ENCODE measurements around the gene BMP2K. TPM values are rescaled to one million over a fixed set of nuclear protein-coding genes. Genes with fewer than 3 reads are reported as not detected.

Gene BMP2K
- polyA plus RNA-seq, 1 donor (not counting 4 experiments of a cell fraction or from before 2014, with no cell fraction given): 35.4 TPM

DNA sequence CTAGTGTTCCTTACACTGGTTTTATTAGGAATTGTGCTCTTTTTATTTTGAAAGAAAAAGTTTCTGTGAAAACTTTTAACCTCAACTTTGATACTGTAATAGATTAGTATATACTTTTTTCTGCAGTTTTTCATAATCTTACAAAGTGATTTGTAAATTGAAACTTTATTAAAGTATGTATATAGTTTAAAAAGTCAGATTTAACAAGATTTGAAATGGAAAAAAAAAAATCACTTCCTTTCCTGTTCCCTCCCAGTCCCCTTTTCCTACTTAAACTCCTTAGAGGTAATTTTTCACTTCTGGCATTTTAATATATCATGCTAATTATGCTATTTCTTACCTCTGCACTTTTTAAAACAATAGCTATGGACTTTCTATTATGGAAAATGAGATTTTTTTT lies 113.8 kb downstream of the BMP2K start:
- dilution Hi-C loops (cut with MboI; ENCODE audit: extremely low pct_ligation_motif_present, low sequenced_read_pairs): no loop called here
- Histone ChIP-seq H3K4me1 (ENCODE audit: control insufficient read depth, extremely low read depth, insufficient read depth, low read length) (no peaks in the 10 kb centered on the region), H3K9me1 (ENCODE audit: control insufficient read depth, extremely low read depth, insufficient read depth, low read length) (no peaks in the 10 kb centered on the region), H3K4me2 (ENCODE audit: control insufficient read depth, extremely low read depth, insufficient read depth, low read depth, low read length) (no peak overlapping the region), H3K79me2 (ENCODE audit: control insufficient read depth, insufficient read depth, low read length) (no peaks in the 10 kb centered on the region), H2AFZ (ENCODE audit: control insufficient read depth, low read length) (no peak overlapping the region), H3K27ac (ENCODE audit: control insufficient read depth, insufficient read depth, low read length) (no peak overlapping the region), H3K36me3 (ENCODE audit: control insufficient read depth in 2 of 2, extremely low read depth in 1 of 2, insufficient read depth in 2 of 2, low read length in 2 of 2) (peaks cover 8 to 11% of the 10 kb centered on the region in 2 experiments), H4K20me1 (ENCODE audit: control insufficient read depth, extremely low read depth, insufficient read depth, low read length) (no peaks in the 10 kb centered on the region), H3K9ac (ENCODE audit: control insufficient read depth, extremely low read depth, insufficient read depth, low read length) (no peak overlapping the region), H3K9me3 (ENCODE audit: control insufficient read depth, low read depth, low read length) (no peaks in the 10 kb centered on the region), H3K27me3 (ENCODE audit: control insufficient read depth, extremely low read depth, insufficient read depth, low read length) (no peaks in the 10 kb centered on the region), H3K4me3 (ENCODE audit: control insufficient read depth in 2 of 3, extremely low read depth in 1 of 3, insufficient read depth in 2 of 3, low read depth in 1 of 3, low read length in 3 of 3) (no peak overlapping the region)
- FAIRE-seq (no peak), DNase-seq (ENCODE audit: low read depth, low spot score) (no peak)
- TF ChIP-seq, protein P1, sequence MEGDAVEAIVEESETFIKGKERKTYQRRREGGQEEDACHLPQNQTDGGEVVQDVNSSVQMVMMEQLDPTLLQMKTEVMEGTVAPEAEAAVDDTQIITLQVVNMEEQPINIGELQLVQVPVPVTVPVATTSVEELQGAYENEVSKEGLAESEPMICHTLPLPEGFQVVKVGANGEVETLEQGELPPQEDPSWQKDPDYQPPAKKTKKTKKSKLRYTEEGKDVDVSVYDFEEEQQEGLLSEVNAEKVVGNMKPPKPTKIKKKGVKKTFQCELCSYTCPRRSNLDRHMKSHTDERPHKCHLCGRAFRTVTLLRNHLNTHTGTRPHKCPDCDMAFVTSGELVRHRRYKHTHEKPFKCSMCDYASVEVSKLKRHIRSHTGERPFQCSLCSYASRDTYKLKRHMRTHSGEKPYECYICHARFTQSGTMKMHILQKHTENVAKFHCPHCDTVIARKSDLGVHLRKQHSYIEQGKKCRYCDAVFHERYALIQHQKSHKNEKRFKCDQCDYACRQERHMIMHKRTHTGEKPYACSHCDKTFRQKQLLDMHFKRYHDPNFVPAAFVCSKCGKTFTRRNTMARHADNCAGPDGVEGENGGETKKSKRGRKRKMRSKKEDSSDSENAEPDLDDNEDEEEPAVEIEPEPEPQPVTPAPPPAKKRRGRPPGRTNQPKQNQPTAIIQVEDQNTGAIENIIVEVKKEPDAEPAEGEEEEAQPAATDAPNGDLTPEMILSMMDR (optimal IDR thresholded peaks at IDR 0.05 in 1 of 3, IDR thresholded peaks at IDR 0.05 in 1 of 3, conservative IDR thresholded peaks at IDR 0.05 in 1 of 3; ENCODE audit: extremely low read depth in 1 of 3, insufficient read depth in 2 of 3, low read length in 3 of 3): no peak
- TF ChIP-seq EZH2 (IDR thresholded peaks at IDR 0.05; ENCODE audit: low read length): no peak

DNA sequence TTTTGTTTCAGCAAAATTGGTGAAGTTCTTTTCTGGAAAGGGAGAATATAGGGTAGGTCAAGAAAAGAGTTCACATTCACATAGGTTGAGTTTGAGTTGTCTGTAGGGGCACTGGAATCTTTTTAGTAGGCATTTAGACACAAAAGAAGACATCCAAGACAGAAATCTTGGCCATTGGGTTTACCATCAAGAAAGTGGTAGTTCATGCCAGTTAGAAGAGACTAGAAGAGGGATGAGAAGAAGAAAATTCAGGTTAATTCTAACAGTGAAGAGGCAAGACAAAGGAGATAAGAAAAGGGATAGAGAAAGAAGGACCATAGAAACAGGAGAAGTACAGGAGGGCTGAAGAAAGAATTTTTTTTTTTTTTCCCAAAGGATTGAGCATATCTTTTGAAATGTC lies 123.2 kb downstream of the BMP2K start:
- Histone ChIP-seq H3K4me3 (ENCODE audit: control insufficient read depth in 2 of 3, extremely low read depth in 1 of 3, insufficient read depth in 2 of 3, low read depth in 1 of 3, low read length in 3 of 3) (no peak overlapping the region), H3K79me2 (ENCODE audit: control insufficient read depth, insufficient read depth, low read length) (no peaks in the 10 kb centered on the region), H3K9ac (ENCODE audit: control insufficient read depth, extremely low read depth, insufficient read depth, low read length) (no peak overlapping the region), H3K4me2 (ENCODE audit: control insufficient read depth, extremely low read depth, insufficient read depth, low read depth, low read length) (no peak overlapping the region), H3K27me3 (ENCODE audit: control insufficient read depth, extremely low read depth, insufficient read depth, low read length) (no peaks in the 10 kb centered on the region), H3K9me3 (ENCODE audit: control insufficient read depth, low read depth, low read length) (no peaks in the 10 kb centered on the region), H3K27ac (ENCODE audit: control insufficient read depth, insufficient read depth, low read length) (no peak overlapping the region), H4K20me1 (ENCODE audit: control insufficient read depth, extremely low read depth, insufficient read depth, low read length) (no peaks in the 10 kb centered on the region), H3K4me1 (ENCODE audit: control insufficient read depth, extremely low read depth, insufficient read depth, low read length) (no peaks in the 10 kb centered on the region), H2AFZ (ENCODE audit: control insufficient read depth, low read length) (no peak overlapping the region), H3K9me1 (ENCODE audit: control insufficient read depth, extremely low read depth, insufficient read depth, low read length) (no peaks in the 10 kb centered on the region), H3K36me3 (ENCODE audit: control insufficient read depth in 2 of 2, extremely low read depth in 1 of 2, insufficient read depth in 2 of 2, low read length in 2 of 2) (peaks cover 0 to 1% of the 10 kb centered on the region in 2 experiments)
- DNase-seq (ENCODE audit: low read depth, low spot score) (no peak), FAIRE-seq (no peak)
- TF ChIP-seq EZH2 (IDR thresholded peaks at IDR 0.05; ENCODE audit: low read length): no peak
- TF ChIP-seq, protein P1 (optimal IDR thresholded peaks at IDR 0.05 in 1 of 3, IDR thresholded peaks at IDR 0.05 in 1 of 3, conservative IDR thresholded peaks at IDR 0.05 in 1 of 3; ENCODE audit: extremely low read depth in 1 of 3, insufficient read depth in 2 of 3, low read length in 3 of 3): no peak
- dilution Hi-C loops (cut with MboI; ENCODE audit: extremely low pct_ligation_motif_present, low sequenced_read_pairs): no loop called here
